Adrenal gland (tissue), 5 donors: Measurements from ENCODE around the gene CACNA1C.

Source experiments
- POLR2A ChIP-seq, 2 donors: fragments of 450-650 bp; IDR thresholded peaks; one replicate each; pipeline ENCODE4 v1.6.1; 2017; ENCODE audit warnings: antibody characterized with exemption in 2 of 2, mild to moderate bottlenecking in 2 of 2, moderate library complexity in 1 of 2
- TF ChIP-seq, protein P1 (sequence below), 6 experiments: fragments of 450-650 bp in 4 of 6; fragments of 200-600 bp in 2 of 6; sonication (generic) in 1 of 6; IDR thresholded peaks; 1 replicate in 5 of 6; 2 replicates in 1 of 6; pipeline versions ENCODE4 v1.5.1 to v1.8.0; 2016 to 2021; ENCODE audit warnings: antibody characterized with exemption in 6 of 6, mild to moderate bottlenecking in 2 of 6, moderate library complexity in 1 of 6
- donor health status: DM: no; HTN: no; CAD: no.

DNA sequence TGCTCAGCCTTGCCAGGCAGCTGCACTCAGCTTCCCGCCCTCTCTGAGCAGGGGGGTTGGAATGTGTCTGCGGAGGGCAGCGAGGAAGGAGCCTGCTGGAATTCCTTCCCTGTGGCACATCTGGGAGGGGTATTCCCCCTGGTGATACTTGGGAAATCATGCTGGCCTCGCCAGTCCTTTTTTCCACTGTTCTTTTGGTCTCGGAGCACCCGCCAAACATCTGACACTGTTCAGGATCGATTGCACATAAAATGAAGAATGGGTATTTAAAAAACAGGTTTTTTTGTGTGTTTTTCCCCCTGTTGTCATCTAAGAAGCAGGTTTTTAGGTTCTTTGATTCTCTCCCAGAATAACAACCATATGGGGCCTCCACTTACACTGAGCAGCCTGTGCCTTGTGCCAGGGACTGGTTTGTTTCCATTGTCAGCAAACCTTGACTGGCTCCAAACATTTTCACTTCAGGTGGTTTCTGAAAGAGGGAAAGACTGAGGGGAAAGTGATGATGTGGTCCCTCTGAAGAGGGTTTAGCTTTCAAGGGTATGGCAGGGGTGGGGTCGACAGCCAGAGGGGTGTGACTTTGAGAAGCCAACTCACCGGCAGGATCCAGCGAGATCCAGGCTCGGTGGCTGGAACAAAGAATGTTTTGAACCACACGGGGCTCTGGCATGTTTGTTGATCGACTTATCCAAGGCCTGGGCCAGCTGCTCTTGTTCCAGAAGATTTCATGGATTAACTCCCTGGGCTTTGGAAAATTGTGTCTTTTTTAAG, 215.1 kb downstream of the CACNA1C start:
- TF ChIP-seq, protein P1, sequence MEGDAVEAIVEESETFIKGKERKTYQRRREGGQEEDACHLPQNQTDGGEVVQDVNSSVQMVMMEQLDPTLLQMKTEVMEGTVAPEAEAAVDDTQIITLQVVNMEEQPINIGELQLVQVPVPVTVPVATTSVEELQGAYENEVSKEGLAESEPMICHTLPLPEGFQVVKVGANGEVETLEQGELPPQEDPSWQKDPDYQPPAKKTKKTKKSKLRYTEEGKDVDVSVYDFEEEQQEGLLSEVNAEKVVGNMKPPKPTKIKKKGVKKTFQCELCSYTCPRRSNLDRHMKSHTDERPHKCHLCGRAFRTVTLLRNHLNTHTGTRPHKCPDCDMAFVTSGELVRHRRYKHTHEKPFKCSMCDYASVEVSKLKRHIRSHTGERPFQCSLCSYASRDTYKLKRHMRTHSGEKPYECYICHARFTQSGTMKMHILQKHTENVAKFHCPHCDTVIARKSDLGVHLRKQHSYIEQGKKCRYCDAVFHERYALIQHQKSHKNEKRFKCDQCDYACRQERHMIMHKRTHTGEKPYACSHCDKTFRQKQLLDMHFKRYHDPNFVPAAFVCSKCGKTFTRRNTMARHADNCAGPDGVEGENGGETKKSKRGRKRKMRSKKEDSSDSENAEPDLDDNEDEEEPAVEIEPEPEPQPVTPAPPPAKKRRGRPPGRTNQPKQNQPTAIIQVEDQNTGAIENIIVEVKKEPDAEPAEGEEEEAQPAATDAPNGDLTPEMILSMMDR (IDR thresholded peaks at IDR 0.05), result no peak
- TF ChIP-seq POLR2A (IDR thresholded peaks at IDR 0.05), result no peak
